Activated B cell treated with CpG ODN at 0.5 μM for 24 hours (primary cell): ENCODE measurements around the gene RHEB. TPM values are rescaled to one million over a fixed set of nuclear protein-coding genes. Genes with fewer than 3 reads are reported as not detected.

Experiments
- ATAC-seq: fragments of 200-7000 bp; cut with Tn5 transposase; one replicate; pipeline ENCODE4 v1.10.0; 2021; ENCODE audit warnings: low read depth, mild to moderate bottlenecking, moderate library complexity
- CTCF ChIA-PET: fragments of 350-600 bp; sonication (Branson Sonifier 250); formaldehyde crosslinking; loops from one replicate; lab custom pipeline; 2021; ENCODE audit warnings: antibody characterized with exemption; lab: Charles Lee
- POLR2A ChIA-PET: fragments of 350-600 bp; sonication (Branson Sonifier 250); formaldehyde crosslinking; loops from one replicate; lab custom pipeline; 2021; ENCODE audit warnings: antibody characterized with exemption; lab: Charles Lee
- DNase-seq: peaks from one replicate; pipeline ENCODE4 v3.0.0; 2022
- H3K27ac Mint-ChIP-seq: one replicate; pipeline ENCODE4 v1.8.0; 2020; ENCODE audit warnings: mixed read lengths
- H3K27me3 Mint-ChIP-seq: one replicate; pipeline ENCODE4 v1.8.0; 2021; ENCODE audit warnings: mixed read lengths
- H3K36me3 Mint-ChIP-seq: one replicate; pipeline ENCODE4 v1.8.0; 2021; ENCODE audit warnings: low read depth, mixed read lengths
- H3K4me1 Mint-ChIP-seq: one replicate; pipeline ENCODE4 v1.8.0; 2021; ENCODE audit warnings: mixed read lengths
- H3K4me3 Mint-ChIP-seq: one replicate; pipeline ENCODE4 v1.8.0; 2020; ENCODE audit warnings: mild to moderate bottlenecking, mixed read lengths
- H3K9me3 Mint-ChIP-seq: one replicate; pipeline ENCODE4 v1.8.0; 2020; ENCODE audit warnings: mixed read lengths
- intact Hi-C: fragments of 100-400 bp; cut with micrococcal nuclease; formaldehyde crosslinking; loops from one replicate; pipeline ENCODE4 v1.15.1; 2024
- total RNA-seq: library from RNA; stranded (reverse); gene quantifications from 2 replicates; pipeline ENCODE4 v1.2.3, GENCODE V29; 2022
- TF ChIP-seq, protein P1 (sequence below): fragments of 200-600 bp; IDR thresholded peaks from one replicate; pipeline ENCODE4 v1.8.0; 2022; ENCODE audit warnings: antibody characterized with exemption, mild to moderate bottlenecking

Gene RHEB
- total RNA-seq, 1 donor from 2014 or later, result 32.8 TPM

DNA sequence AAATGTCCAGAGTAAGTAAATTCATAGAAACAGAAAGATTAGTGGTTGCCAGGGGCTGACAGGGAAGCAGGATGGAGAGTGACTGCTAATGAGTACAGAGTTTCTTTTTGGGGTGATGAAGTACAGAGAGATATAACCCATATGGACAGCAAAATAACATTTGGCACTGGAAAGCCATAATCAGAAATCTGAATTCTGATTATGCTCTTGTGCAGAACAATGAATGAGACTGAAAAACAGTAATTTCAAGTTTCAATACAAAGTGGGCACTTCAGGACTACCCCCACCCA, 4.5 kb downstream of the RHEB start:
- POLR2A ChIA-PET, result no interaction called here
- no peak overlapping the region for H3K27ac Mint-ChIP-seq
- no peak overlapping the region for H3K4me3 Mint-ChIP-seq
- TF ChIP-seq, protein P1, sequence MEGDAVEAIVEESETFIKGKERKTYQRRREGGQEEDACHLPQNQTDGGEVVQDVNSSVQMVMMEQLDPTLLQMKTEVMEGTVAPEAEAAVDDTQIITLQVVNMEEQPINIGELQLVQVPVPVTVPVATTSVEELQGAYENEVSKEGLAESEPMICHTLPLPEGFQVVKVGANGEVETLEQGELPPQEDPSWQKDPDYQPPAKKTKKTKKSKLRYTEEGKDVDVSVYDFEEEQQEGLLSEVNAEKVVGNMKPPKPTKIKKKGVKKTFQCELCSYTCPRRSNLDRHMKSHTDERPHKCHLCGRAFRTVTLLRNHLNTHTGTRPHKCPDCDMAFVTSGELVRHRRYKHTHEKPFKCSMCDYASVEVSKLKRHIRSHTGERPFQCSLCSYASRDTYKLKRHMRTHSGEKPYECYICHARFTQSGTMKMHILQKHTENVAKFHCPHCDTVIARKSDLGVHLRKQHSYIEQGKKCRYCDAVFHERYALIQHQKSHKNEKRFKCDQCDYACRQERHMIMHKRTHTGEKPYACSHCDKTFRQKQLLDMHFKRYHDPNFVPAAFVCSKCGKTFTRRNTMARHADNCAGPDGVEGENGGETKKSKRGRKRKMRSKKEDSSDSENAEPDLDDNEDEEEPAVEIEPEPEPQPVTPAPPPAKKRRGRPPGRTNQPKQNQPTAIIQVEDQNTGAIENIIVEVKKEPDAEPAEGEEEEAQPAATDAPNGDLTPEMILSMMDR, result no peak
- DNase-seq, result no peak
- CTCF ChIA-PET, result no interaction called here
- no peaks in the 10 kb centered on the region for H3K9me3 Mint-ChIP-seq
- no peaks in the 10 kb centered on the region for H3K27me3 Mint-ChIP-seq
- peaks cover 20% of the 10 kb centered on the region for H3K36me3 Mint-ChIP-seq
- intact Hi-C loops, result loop anchor here (2.0 to 10.0 kb wide), 3 partner anchors 14 to 1190 kb away; partner anchors contain the start of genes ACTR3C and LRRC61
- peaks cover 59% of the 10 kb centered on the region for H3K4me1 Mint-ChIP-seq
- no peak for ATAC-seq

DNA sequence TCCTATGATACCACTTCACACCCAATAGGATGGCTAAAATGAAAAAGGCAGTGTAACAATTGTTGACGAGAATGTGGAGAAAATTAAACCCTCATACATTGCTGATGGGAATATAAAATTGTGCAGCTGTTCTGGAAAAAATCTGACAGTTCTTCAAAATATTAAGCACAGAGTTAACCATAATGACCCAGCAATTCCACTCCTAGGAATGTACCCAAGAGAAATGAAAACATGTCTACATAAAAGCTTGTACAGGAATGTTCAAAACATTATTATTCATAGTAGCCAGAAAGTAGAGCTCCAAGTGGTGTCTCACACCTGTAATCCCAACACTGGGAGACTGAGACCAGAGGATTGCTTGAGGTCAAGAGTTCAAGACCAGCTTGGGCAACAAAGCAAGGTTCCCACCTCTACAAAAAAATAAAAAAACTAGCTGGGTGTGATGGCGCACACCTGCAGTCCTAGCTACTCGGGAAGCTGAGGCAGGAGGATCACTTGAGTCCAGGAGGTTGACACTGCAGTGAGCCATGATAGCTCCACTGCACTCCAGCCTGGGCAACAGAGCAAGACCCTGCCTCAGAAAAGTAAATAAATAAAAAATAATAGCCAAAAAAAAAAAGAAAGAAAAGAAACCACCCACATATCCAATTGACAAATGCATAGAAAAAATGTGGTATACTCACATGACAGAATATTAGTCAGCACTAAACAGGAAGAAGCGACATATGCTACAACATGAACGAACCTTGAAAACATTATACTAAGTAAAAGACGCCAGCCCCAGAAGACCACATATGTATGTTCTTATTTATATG, 5.0 kb downstream of the RHEB start:
- intact Hi-C loops, result loop anchor here (2.0 to 10.0 kb wide), 3 partner anchors 14 to 1190 kb away; partner anchors contain the start of genes ACTR3C and LRRC61
- H3K4me1 Mint-ChIP-seq, result peaks cover 61% of the 10 kb centered on the region

DNA sequence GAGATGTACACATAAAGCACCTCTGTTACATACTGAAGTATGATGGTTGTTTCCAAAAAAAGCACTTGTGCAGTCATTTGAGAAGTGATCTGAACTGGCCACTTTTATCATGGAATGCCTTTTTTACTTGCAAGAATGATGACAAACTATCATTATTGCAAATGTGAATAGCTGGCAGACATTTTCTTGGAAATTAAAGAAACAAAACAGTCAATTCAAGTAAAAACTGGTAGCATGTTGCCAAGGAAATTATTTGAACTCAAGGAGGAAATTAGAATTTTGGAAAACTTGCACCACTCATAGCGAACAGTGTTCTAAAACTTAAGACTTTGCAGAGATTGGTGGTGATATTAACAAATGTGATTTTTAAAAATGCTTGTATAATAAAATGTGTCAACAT, 6.6 kb downstream of the RHEB start:
- TF ChIP-seq, protein P1, result no peak
- Mint-ChIP-seq H3K27ac (no peak overlapping the region), H3K9me3 (no peaks in the 10 kb centered on the region), H3K36me3 (peaks cover 14% of the 10 kb centered on the region), H3K27me3 (no peaks in the 10 kb centered on the region), H3K4me3 (no peak overlapping the region), H3K4me1 (peaks cover 62% of the 10 kb centered on the region)
- ATAC-seq, result no peak
- DNase-seq, result no peak
- ChIA-PET POLR2A (no interaction called here), CTCF (no interaction called here)
- intact Hi-C loops, result loop anchor here (10.0 kb wide), 1 partner anchor 1188 kb away; the partner anchor contains the start of genes ACTR3C and LRRC61

More for the DNA sequence above, 5.0 kb downstream of the RHEB start:
- TF ChIP-seq, protein P1, result no peak
- DNase-seq (no peak), ATAC-seq (no peak)
- ChIA-PET CTCF (interaction anchor here (1.0 kb wide), 1 partner anchor 12 kb away, joined by 3 read pairs; no protein-coding TSS in a partner anchor), POLR2A (no interaction called here)
- no peaks in the 10 kb centered on the region for H3K9me3 Mint-ChIP-seq
- H3K27ac Mint-ChIP-seq, result no peak overlapping the region
- H3K4me3 Mint-ChIP-seq, result no peak overlapping the region
- peaks cover 17% of the 10 kb centered on the region for H3K36me3 Mint-ChIP-seq
- H3K27me3 Mint-ChIP-seq, result no peaks in the 10 kb centered on the region

DNA sequence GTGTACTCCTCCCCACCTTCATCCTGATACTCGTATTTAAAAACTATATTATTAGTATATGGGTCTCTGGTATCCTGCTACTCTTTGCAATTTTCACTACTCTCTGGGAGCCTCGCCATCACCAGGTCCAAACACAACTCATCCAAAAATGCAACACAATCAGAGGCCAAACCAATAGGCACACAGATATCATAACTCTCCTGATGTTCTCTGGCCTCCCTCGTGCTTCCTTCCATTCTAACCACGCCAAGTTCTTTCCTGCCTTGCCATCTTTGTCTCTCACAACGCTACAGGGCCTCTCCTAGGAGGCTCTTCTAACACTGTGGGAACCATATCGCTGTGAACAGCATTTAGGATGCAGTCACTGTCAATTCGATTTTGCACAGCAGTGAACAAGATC, 7.3 kb downstream of the RHEB start:
- Mint-ChIP-seq H3K27me3 (no peaks in the 10 kb centered on the region), H3K36me3 (peaks cover 14% of the 10 kb centered on the region), H3K9me3 (no peaks in the 10 kb centered on the region), H3K27ac (no peak overlapping the region), H3K4me1 (peaks cover 58% of the 10 kb centered on the region), H3K4me3 (no peak overlapping the region)
- TF ChIP-seq, protein P1, result no peak
- CTCF ChIA-PET, result no interaction called here
- POLR2A ChIA-PET, result no interaction called here
- intact Hi-C loops, result loop anchor here (10.0 kb wide), 1 partner anchor 1188 kb away; the partner anchor contains the start of genes ACTR3C and LRRC61
- no peak for ATAC-seq
- no peak for DNase-seq

DNA sequence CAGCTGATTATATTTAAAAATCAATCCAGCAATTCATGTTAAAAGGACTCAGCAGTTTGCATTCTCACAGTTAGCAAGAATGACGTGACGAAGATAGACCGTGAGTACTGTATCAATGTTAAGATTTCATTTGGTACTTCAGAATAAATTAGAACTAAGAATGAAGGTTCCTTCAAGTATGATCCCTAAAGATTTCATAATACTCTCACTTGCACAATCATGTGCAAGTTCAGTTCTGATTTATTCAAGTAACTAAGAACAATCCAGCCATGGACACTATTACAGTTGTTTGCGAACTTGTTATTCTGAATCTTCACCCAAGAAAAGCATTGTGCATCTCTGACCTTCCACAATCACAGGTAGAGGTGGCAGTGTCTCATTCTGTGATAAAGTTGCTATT, 7.7 kb downstream of the RHEB start:
- ChIA-PET CTCF (no interaction called here), POLR2A (no interaction called here)
- no peaks in the 10 kb centered on the region for H3K9me3 Mint-ChIP-seq
- TF ChIP-seq, protein P1, result no peak
- peaks cover 58% of the 10 kb centered on the region for H3K4me1 Mint-ChIP-seq
- intact Hi-C loops, result loop anchor here (10.0 kb wide), 1 partner anchor 1187 kb away; the partner anchor contains the start of genes ACTR3C and LRRC61
- H3K36me3 Mint-ChIP-seq, result peaks cover 14% of the 10 kb centered on the region
- no peak overlapping the region for H3K4me3 Mint-ChIP-seq
- no peak for DNase-seq
- ATAC-seq, result no peak
- H3K27ac Mint-ChIP-seq, result no peak overlapping the region
- no peaks in the 10 kb centered on the region for H3K27me3 Mint-ChIP-seq
